Heart left ventricle (tissue), 16 donors: Measurements from ENCODE around the gene POLD2. TPM values are rescaled to one million over a fixed set of nuclear protein-coding genes. Genes with fewer than 3 reads are reported as not detected.
A peak's percentile ranks its signal among the peaks of the same experiment; 100 is the strongest.

Experiments
- ATAC-seq, 4 donors: fragments of 200-7000 bp; cut with Tn5 transposase; one replicate each; pipeline ENCODE4 v1.9.1; 2020 to 2022; ENCODE audit warnings: moderate library complexity in 4 of 4, mild to moderate bottlenecking in 3 of 4, moderate number of reproducible peaks in 1 of 4
- DNase-seq, 5 donors: peaks; one replicate each; pipeline ENCODE4 v3.0.0-alpha.2; 2020
- H3K27ac ChIP-seq, 12 donors: fragments of 200-600 bp; sonication (generic) in 4 of 12; one replicate each; pipeline versions ENCODE4 v1.5.0 to v1.8.0; 2016 to 2022; ENCODE audit warnings: mild to moderate bottlenecking in 2 of 12
- H3K27me3 ChIP-seq, 9 donors: fragments of 200-600 bp; sonication (generic) in 2 of 9; one replicate each; pipeline versions ENCODE4 v1.5.1 to v1.8.0; 2016 to 2022; ENCODE audit warnings: mild to moderate bottlenecking in 3 of 9
- H3K36me3 ChIP-seq, 9 donors: fragments of 200-600 bp; sonication (generic) in 2 of 9; one replicate each; pipeline versions ENCODE4 v1.5.0 to v1.8.0; 2018 to 2022; ENCODE audit warnings: mild to moderate bottlenecking in 2 of 9
- H3K4me1 ChIP-seq, 12 donors: fragments of 200-600 bp; sonication (generic) in 4 of 12; one replicate each; pipeline versions ENCODE4 v1.5.0 to v1.8.0; 2016 to 2022; ENCODE audit warnings: mild to moderate bottlenecking in 3 of 12
- H3K4me3 ChIP-seq, 12 donors: fragments of 200-600 bp; sonication (generic) in 4 of 12; one replicate each; pipeline versions ENCODE4 v1.5.0 to v1.8.0; 2017 to 2022; ENCODE audit warnings: mild to moderate bottlenecking in 9 of 12, moderate library complexity in 4 of 12
- H3K9me3 ChIP-seq, 12 donors: fragments of 200-600 bp; sonication (generic) in 4 of 12; one replicate each; pipeline versions ENCODE4 v1.5.0 to v1.8.0; 2016 to 2022; ENCODE audit warnings: mild to moderate bottlenecking in 1 of 12
- CTCF ChIP-seq, 12 donors: fragments of 200-600 bp; sonication (generic) in 4 of 12; IDR thresholded peaks; one replicate each; pipeline versions ENCODE4 v1.5.0 to v1.8.0; 2018 to 2022; ENCODE audit warnings: antibody characterized with exemption in 12 of 12, mild to moderate bottlenecking in 5 of 12
- POLR2A ChIP-seq, 2 donors: fragments of 450-650 bp; IDR thresholded peaks; one replicate each; pipeline ENCODE4 v1.6.1; 2017; ENCODE audit warnings: antibody characterized with exemption in 2 of 2, mild to moderate bottlenecking in 2 of 2, moderate library complexity in 2 of 2
- WGBS, 4 donors: extraction: QIAGEN DNeasy Blood & Tissue Kit in 2 of 4; methylation state at CpG; one replicate each; pipeline versions ENCODE4 v1.1.5 to v1.1.7; 2013 to 2018; 5-methylcytosine and 5-hydroxymethylcytosine counted together
- intact Hi-C, 10 donors: fragments of 100-400 bp; cut with DNase I; formaldehyde crosslinking; loops; one replicate each; pipeline versions ENCODE4 v1.11.1 to v1.14.2; 2022
- polyA plus RNA-seq, 2 donors: library from polyadenylated mRNA; stranded (reverse); fragments of 200-250 nt; gene quantifications; one replicate each; pipeline ENCODE4 v1.2.3, GENCODE V29; 2013
- total RNA-seq, 9 donors: library from RNA; depleted of rRNA in 2 of 9; stranded (reverse); fragments of >200 nt in 2 of 9; fragmentation: NEBNext Ultra II Directional in 3 of 9; extraction: Animal tissue kit (Norgen Biotek cat#: 25700) in 3 of 9; gene quantifications; one replicate each; pipeline versions ENCODE4 v1.1.0 to v1.2.4, GENCODE V29; 2016 to 2023
- donor health status: ischemic (EF 13 %, LVEDD 7.1; RV severe dilation, severe dysfunction).
- donor health status: healthy with polysubstance abuse.
- donor health status: DM: no; HTN: yes; CAD: no.
- donor health status: DM: no; HTN: no; CAD: no.
- donor health status: ischemic (EF 25% LVEDD 6.9; RV normal size, moderate dysfunction).
- donor health status: ischemic (EF 25% LVEDD 5.7; RV mildly dilated, moderate dysfunction).
- donor health status: healthy.
- donor health status: DM: yes; HTN: yes; CAD: no.
- donor health status: ischemic (EF 35%, LVEDD 5.7; RV mildly dilated, moderate dysfunction).
- donor health status: nonischemic (EF 11% LVEDD 7.7; RV severe dilation, severe dysfunction).
- donor health status: DM: yes; HTN: yes; CAD: no.
- donor health status: PGD.
- donor health status: ischemic (EF 29% LVEDD 5.4; RV normal size, mild dysfunction).
- donor health status: nonischemic (EF 23%, LVEDD 6.1; RV moderate dilation, normal function).

POLD2 gene
- total and polyA plus RNA-seq, 11 donors: 67.0 to 176 (median 89.2) TPM

DNA sequence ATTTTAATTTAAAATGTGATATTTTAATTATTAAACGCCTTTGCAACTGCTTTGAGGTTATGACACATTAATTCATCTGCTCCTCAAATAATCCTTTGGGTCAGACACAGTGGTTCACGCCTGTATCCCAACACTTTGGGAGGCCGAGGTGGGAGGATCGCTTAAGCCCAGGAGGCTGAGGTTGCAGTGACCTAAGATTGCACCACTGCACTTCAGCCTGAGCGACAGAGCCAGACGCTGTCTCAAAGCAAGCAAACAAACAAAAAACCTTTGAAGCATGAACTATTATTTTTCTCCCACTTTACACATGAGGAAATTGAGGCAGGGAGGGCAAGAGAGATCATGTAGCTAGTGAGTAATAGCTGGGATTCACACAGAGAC lies 1.5 kb upstream of the POLD2 start:
- intact Hi-C loops: loop anchor here in 7 of 10 donors (5.0 to 10.0 kb wide), 5 partner anchors 43 to 77 kb away; partner anchors contain the start of genes POLM (in 4 of the 7) and YKT6 (in 1 of the 7)
- no peak for TF ChIP-seq POLR2A (IDR thresholded peaks at IDR 0.05)
- no peak for TF ChIP-seq CTCF (IDR thresholded peaks at IDR 0.05)
- WGBS, 4 donors: 92 to 96% (median 94%) methylated on average over 6 of the region's 6 CpGs
- Histone ChIP-seq H3K9me3 (peaks cover 0 to 6% (median 0%) of the 10 kb centered on the region in 12 donors), H3K4me1 (peaks cover 0 to 34% (median 18%) of the 10 kb centered on the region in 12 donors), H3K36me3 (peaks cover 0 to 21% (median 16%) of the 10 kb centered on the region in 9 donors), H3K27me3 (no peaks in the 10 kb centered on the region), H3K27ac (peak overlapping the region in 1 of 12 donors; percentile 93), H3K4me3 (no peak overlapping the region)
- no peak for ATAC-seq
- peak in 1 of 5 donors; percentile 8 for DNase-seq

GRCh38 chr7:44122529-44122928 lies 819 bp downstream of the POLD2 start:
- 38 to 64% (median 54%) methylated on average over 1 of the region's 1 CpG for WGBS, 4 donors
- Histone ChIP-seq H3K4me3 (peak overlapping the region in 10 of 12 donors; percentile 64 to 89 (median 78)), H3K4me1 (peaks cover 0 to 36% (median 18%) of the 10 kb centered on the region in 12 donors), H3K36me3 (peaks cover 0 to 35% (median 26%) of the 10 kb centered on the region in 9 donors), H3K27me3 (no peaks in the 10 kb centered on the region), H3K9me3 (peaks cover 0 to 6% (median 0%) of the 10 kb centered on the region in 12 donors), H3K27ac (peak overlapping the region in 11 of 12 donors; percentile 71 to 93 (median 86))
- no peak for TF ChIP-seq CTCF (IDR thresholded peaks at IDR 0.05)
- TF ChIP-seq POLR2A (IDR thresholded peaks at IDR 0.05): no peak
- ATAC-seq: no peak
- intact Hi-C loops: loop anchor here in 8 of 10 donors (2.0 to 10.0 kb wide), 4 partner anchors 40 to 72 kb away; partner anchors contain the start of gene POLM (in 7 of the 8)
- no peak for DNase-seq

DNA sequence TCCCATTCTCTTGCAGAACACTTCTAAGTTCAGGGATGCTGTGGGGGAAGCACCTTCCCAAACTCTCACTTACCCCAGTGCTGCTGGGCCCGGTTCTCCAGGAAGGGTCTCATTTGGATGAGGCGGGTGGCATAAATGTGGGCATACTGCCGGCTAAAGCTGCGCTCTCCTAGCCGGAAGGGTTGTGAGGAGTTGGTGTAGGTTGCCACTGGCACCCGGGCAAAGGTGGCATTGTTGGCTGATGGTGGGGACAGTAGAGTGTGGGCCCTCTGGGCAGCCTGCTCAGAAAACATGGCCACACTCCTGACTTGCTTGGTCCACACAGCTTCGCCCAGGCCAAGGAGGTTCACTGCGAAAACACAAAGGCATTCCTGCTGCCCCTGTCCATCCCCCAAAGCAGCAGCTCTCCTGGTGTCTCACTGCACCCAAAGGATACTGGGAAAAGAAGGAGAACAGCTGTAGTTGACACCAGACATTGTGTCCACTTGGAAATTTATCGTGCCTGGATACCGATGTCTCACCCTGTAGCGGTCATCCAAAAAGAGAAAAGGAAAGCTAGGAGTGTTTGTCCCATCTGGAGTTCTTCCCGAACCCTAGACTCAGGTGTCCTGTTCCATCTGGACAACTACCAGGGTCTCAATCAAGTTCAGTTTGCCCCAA lies 1.5 kb downstream of the POLD2 start:
- H3K27ac ChIP-seq: peak overlapping the region in 6 of 12 donors; percentile 81 to 93 (median 90)
- ATAC-seq: no peak
- H3K27me3 ChIP-seq: no peaks in the 10 kb centered on the region
- H3K9me3 ChIP-seq: no peaks in the 10 kb centered on the region
- peak in 1 of 5 donors; percentile 25 for DNase-seq
- H3K4me3 ChIP-seq: no peak overlapping the region
- no peak for TF ChIP-seq CTCF (IDR thresholded peaks at IDR 0.05)
- TF ChIP-seq POLR2A (IDR thresholded peaks at IDR 0.05): no peak
- H3K36me3 ChIP-seq: peaks cover 0 to 41% (median 29%) of the 10 kb centered on the region in 9 donors
- intact Hi-C loops: loop anchor here in 8 of 10 donors (2.0 to 10.0 kb wide), 4 partner anchors 39 to 73 kb away; partner anchors contain the start of gene POLM (in 7 of the 8)
- 90 to 92% (median 91%) methylated on average over 12 of the region's 12 CpGs for WGBS, 4 donors
- peaks cover 0 to 36% (median 18%) of the 10 kb centered on the region in 12 donors for H3K4me1 ChIP-seq

- H3K4me3 ChIP-seq: no peak overlapping the region
- ATAC-seq (no peak), DNase-seq (no peak)
- TF ChIP-seq CTCF (IDR thresholded peaks at IDR 0.05) (no peak), POLR2A (IDR thresholded peaks at IDR 0.05) (no peak)
- H3K27ac ChIP-seq: no peak overlapping the region
- 67 to 72% (median 68%) methylated on average over 6 of the region's 6 CpGs for WGBS, 4 donors
- H3K27me3 ChIP-seq: no peaks in the 10 kb centered on the region
- no peaks in the 10 kb centered on the region for H3K9me3 ChIP-seq
- H3K36me3 ChIP-seq: peaks cover 0 to 55% (median 44%) of the 10 kb centered on the region in 9 donors
- intact Hi-C loops: loop anchor here in 6 of 10 donors (5.0 to 10.0 kb wide), 3 partner anchors 38 to 74 kb away; partner anchors contain the start of gene POLM (in 4 of the 6)
- H3K4me1 ChIP-seq: peaks cover 0 to 38% (median 19%) of the 10 kb centered on the region in 12 donors
These were observed 3.0 kb downstream of the POLD2 start for GRCh38 chr7:44120395-44120794.
